PC-9 (cell line): ENCODE measurements around the gene PTPN20. TPM values are rescaled to one million over a fixed set of nuclear protein-coding genes. Genes with fewer than 3 reads are reported as not detected.

Experiments
- BruUV-seq: library from RNA; stranded (reverse); fragments of 400-500 nt; replicated peaks from 2 replicates; lab custom pipeline; 2021; lab: Mats Ljungman, UMichigan
- CTCF ChIA-PET: fragments of 300-600 bp; sonication (Branson Sonifier 250); formaldehyde crosslinking; loops from one replicate; lab custom pipeline; 2022; ENCODE audit warnings: antibody characterized with exemption; lab: Charles Lee
- POLR2A ChIA-PET: fragments of 300-600 bp; sonication (Branson Sonifier 250); formaldehyde crosslinking; loops from one replicate; lab custom pipeline; 2022; ENCODE audit warnings: antibody characterized with exemption; ENCODE audit not compliant: unreplicated experiment; lab: Charles Lee
- DNase-seq, 2 experiments: peaks; one replicate each; pipeline versions ENCODE4 v3.0.0 to v3.0.0-alpha.2; 2015 to 2022; ENCODE audit warnings: mixed read lengths in 1 of 2
- H2AFZ ChIP-seq: fragments of 200-600 bp; sonication (generic); 2 replicates; pipeline ENCODE4 v1.8.1; 2017; ENCODE audit warnings: antibody characterized with exemption
- H3F3A ChIP-seq: fragments of 200-600 bp; sonication (generic); 2 replicates; pipeline ENCODE4 v1.8.1; 2017; ENCODE audit warnings: antibody characterized with exemption, mild to moderate bottlenecking, low read depth; ENCODE audit not compliant: insufficient read depth
- H3K27ac ChIP-seq: fragments of 200-600 bp; sonication (generic); 2 replicates; pipeline ENCODE4 v1.6.1; 2016; ENCODE audit warnings: mixed run types
- H3K27me3 ChIP-seq: fragments of 200-600 bp; sonication (generic); 2 replicates; pipeline ENCODE4 v1.6.1; 2016; ENCODE audit warnings: low read depth, mixed run types; ENCODE audit not compliant: insufficient read depth
- H3K36me3 ChIP-seq: fragments of 200-600 bp; sonication (generic); 2 replicates; pipeline ENCODE4 v1.6.1; 2016; ENCODE audit warnings: low read depth, mixed run types
- H3K4me1 ChIP-seq: fragments of 200-600 bp; sonication (generic); replicated peaks from 2 replicates; pipeline ENCODE4 v1.6.1; 2016; ENCODE audit warnings: mixed run types; ENCODE audit not compliant: insufficient read depth
- H3K4me2 ChIP-seq: fragments of 200-600 bp; sonication (generic); 2 replicates; pipeline ENCODE4 v1.6.1; 2017; ENCODE audit warnings: mixed run types
- H3K4me3 ChIP-seq: fragments of 200-600 bp; sonication (generic); 2 replicates; pipeline ENCODE4 v1.6.1; 2016; ENCODE audit warnings: mixed run types
- H3K79me2 ChIP-seq: fragments of 200-600 bp; sonication (generic); 2 replicates; pipeline ENCODE4 v1.6.1; 2017; ENCODE audit warnings: low read depth, mixed run types
- H3K9me2 ChIP-seq: fragments of 200-600 bp; sonication (generic); 2 replicates; pipeline ENCODE4 v1.8.1; 2017; ENCODE audit warnings: mild to moderate bottlenecking; ENCODE audit not compliant: insufficient read depth
- H3K9me3 ChIP-seq: fragments of 200-600 bp; sonication (generic); 2 replicates; pipeline ENCODE4 v1.8.1; 2016; ENCODE audit warnings: low read depth; ENCODE audit not compliant: insufficient read depth
- H4K20me1 ChIP-seq: fragments of 200-600 bp; sonication (generic); 2 replicates; pipeline ENCODE4 v1.8.1; 2017; ENCODE audit not compliant: insufficient read depth
- EZH2 ChIP-seq: fragments of 200-600 bp; sonication (generic); IDR thresholded peaks from 2 replicates; pipeline ENCODE4 v1.8.0; 2017; ENCODE audit warnings: antibody characterized with exemption, low read depth
- intact Hi-C: fragments of 100-400 bp; cut with micrococcal nuclease; formaldehyde crosslinking; loops from one replicate; pipeline ENCODE4 v1.10.0; 2022; ENCODE audit not compliant: unreplicated experiment
- total RNA-seq: library from RNA; stranded (reverse); gene quantifications from 2 replicates; pipeline ENCODE4 v1.2.3, GENCODE V29; 2021
- TF ChIP-seq, protein P1 (sequence below): fragments of 200-600 bp; sonication (generic); conservative IDR thresholded peaks from 2 replicates; pipeline ENCODE4 v1.6.1; 2017; ENCODE audit warnings: mixed run types, antibody characterized with exemption, mild to moderate bottlenecking, moderate library complexity

The PTPN20 gene
- total RNA-seq, 1 experiment from 2014 or later = 19.1 TPM

GRCh38 chr10:47021850-47022249, 110.6 kb downstream of the PTPN20 start:
- CTCF ChIA-PET = no interaction called here
- no peak overlapping the region for H3K27ac ChIP-seq
- TF ChIP-seq EZH2 = no peak
- TF ChIP-seq, protein P1, sequence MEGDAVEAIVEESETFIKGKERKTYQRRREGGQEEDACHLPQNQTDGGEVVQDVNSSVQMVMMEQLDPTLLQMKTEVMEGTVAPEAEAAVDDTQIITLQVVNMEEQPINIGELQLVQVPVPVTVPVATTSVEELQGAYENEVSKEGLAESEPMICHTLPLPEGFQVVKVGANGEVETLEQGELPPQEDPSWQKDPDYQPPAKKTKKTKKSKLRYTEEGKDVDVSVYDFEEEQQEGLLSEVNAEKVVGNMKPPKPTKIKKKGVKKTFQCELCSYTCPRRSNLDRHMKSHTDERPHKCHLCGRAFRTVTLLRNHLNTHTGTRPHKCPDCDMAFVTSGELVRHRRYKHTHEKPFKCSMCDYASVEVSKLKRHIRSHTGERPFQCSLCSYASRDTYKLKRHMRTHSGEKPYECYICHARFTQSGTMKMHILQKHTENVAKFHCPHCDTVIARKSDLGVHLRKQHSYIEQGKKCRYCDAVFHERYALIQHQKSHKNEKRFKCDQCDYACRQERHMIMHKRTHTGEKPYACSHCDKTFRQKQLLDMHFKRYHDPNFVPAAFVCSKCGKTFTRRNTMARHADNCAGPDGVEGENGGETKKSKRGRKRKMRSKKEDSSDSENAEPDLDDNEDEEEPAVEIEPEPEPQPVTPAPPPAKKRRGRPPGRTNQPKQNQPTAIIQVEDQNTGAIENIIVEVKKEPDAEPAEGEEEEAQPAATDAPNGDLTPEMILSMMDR = peak; percentile 29; the same call in 1 of the 2 replicates

GRCh38 chr10:47022311-47023131, 111.3 kb downstream of the PTPN20 start:
- no TSS peak for BruUV-seq
- H4K20me1 ChIP-seq = no peaks in the 10 kb centered on the region
- H3K4me1 ChIP-seq = no peaks in the 10 kb centered on the region
- intact Hi-C loops = loop anchor here (10.0 kb wide), 1 partner anchor 798 kb away; no protein-coding TSS in a partner anchor
- no peaks in the 10 kb centered on the region for H3K79me2 ChIP-seq
- ChIA-PET POLR2A (no interaction called here), CTCF (interaction anchor here (0.7 kb wide), 1 partner anchor 289 kb away, joined by 3 read pairs; no protein-coding TSS in a partner anchor)
- no peak overlapping the region for H3K27ac ChIP-seq
- TF ChIP-seq, protein P1 = no peak
- no peak for TF ChIP-seq EZH2
- H3K9me3 ChIP-seq = no peaks in the 10 kb centered on the region
- H3F3A ChIP-seq = no peaks in the 10 kb centered on the region
- H3K4me3 ChIP-seq = no peak overlapping the region
- no peak overlapping the region for H3K4me2 ChIP-seq
- no peaks in the 10 kb centered on the region for H3K9me2 ChIP-seq
- no peak for DNase-seq
- no peaks in the 10 kb centered on the region for H3K27me3 ChIP-seq
- H2AFZ ChIP-seq = no peak overlapping the region
- no peaks in the 10 kb centered on the region for H3K36me3 ChIP-seq

More at GRCh38 chr10:47021850-47022249, 110.6 kb downstream of the PTPN20 start:
- Histone ChIP-seq H3K9me2 (no peaks in the 10 kb centered on the region), H3K4me3 (no peak overlapping the region), H3K36me3 (no peaks in the 10 kb centered on the region), H4K20me1 (no peaks in the 10 kb centered on the region), H2AFZ (no peak overlapping the region), H3K27me3 (no peaks in the 10 kb centered on the region), H3K79me2 (no peaks in the 10 kb centered on the region), H3K4me2 (no peak overlapping the region), H3K4me1 (no peaks in the 10 kb centered on the region), H3K9me3 (no peaks in the 10 kb centered on the region), H3F3A (no peaks in the 10 kb centered on the region)
- no TSS peak for BruUV-seq
- POLR2A ChIA-PET = no interaction called here
- no peak for DNase-seq
- intact Hi-C loops = loop anchor here (10.0 kb wide), 1 partner anchor 797 kb away; no protein-coding TSS in a partner anchor

DNA sequence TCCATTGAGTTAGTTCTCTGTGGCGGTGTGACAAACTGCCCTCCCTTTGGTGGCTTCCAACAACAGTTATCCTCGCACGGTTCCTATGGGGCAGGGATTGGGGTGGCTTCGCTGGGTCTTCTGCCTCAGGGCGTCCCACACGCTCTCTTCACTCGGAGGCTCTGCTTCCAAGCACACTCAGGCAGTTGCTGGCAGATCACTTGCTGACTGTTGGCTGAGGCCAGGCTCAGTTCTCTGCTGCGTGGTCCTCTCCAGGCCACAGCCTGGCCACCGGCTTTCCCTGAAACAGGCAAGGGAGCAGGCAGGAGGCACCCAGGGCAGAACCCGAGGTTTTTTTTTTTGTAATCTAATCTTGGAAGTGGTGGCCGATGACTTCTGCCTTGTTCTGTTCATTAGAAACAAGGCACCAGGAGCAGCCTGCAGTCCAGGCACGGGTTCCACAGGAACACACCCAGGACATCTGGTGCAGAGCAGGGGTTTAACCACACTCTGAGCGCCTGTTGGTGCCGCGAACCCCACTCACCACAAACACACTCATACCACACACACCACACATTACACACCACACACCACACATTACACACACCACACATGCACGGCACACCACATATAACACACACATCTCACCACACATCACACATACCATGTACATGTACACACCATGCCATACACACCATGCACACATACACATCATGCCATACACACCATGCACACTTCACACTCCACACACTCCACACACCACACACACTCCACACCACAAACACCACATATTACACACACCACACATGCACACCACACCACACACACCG, 112.2 kb downstream of the PTPN20 start:
- ChIA-PET POLR2A (no interaction called here), CTCF (interaction anchor here (0.9 kb wide), 1 partner anchor 22 kb away, joined by 3 read pairs; no protein-coding TSS in a partner anchor)
- no peaks in the 10 kb centered on the region for H3K9me3 ChIP-seq
- H3K79me2 ChIP-seq = no peaks in the 10 kb centered on the region
- TF ChIP-seq, protein P1 = no peak
- TF ChIP-seq EZH2 = no peak
- intact Hi-C loops = loop anchor here (1.0 to 10.0 kb wide), 2 partner anchors 289 to 799 kb away; no protein-coding TSS in a partner anchor
- no peak overlapping the region for H2AFZ ChIP-seq
- H3K27me3 ChIP-seq = no peaks in the 10 kb centered on the region
- H3K36me3 ChIP-seq = no peaks in the 10 kb centered on the region
- no peak overlapping the region for H3K4me3 ChIP-seq
- H3K4me1 ChIP-seq = no peaks in the 10 kb centered on the region
- no peaks in the 10 kb centered on the region for H3K9me2 ChIP-seq
- no peaks in the 10 kb centered on the region for H4K20me1 ChIP-seq
- no peak overlapping the region for H3K4me2 ChIP-seq
- DNase-seq = no peak
- no peak overlapping the region for H3K27ac ChIP-seq
- no peaks in the 10 kb centered on the region for H3F3A ChIP-seq
- no TSS peak for BruUV-seq
